Esophagus squamous epithelium (tissue), 4 donors: ENCODE results near the gene NAA50.

Experiments
- CTCF ChIP-seq, 6 experiments: fragments of 450-650 bp in 4 of 6; fragments of 200-600 bp in 2 of 6; sonication (generic) in 2 of 6; IDR thresholded peaks; one replicate each; pipeline ENCODE4 v1.5.1; 2016 to 2019; ENCODE audit warnings: antibody characterized with exemption in 6 of 6, mild to moderate bottlenecking in 4 of 6, moderate library complexity in 4 of 6
- POLR2A ChIP-seq, 4 donors: fragments of 450-650 bp; IDR thresholded peaks; one replicate each; pipeline ENCODE4 v1.6.1; 2017; ENCODE audit warnings: antibody characterized with exemption in 4 of 4, mild to moderate bottlenecking in 4 of 4, moderate library complexity in 3 of 4

- TF ChIP-seq CTCF (IDR thresholded peaks at IDR 0.05) (no peak), POLR2A (IDR thresholded peaks at IDR 0.05) (no peak)
Observed at GRCh38 chr3:113743006-113743630, 2.9 kb downstream of the NAA50 start.
